Measurements from ENCODE around the gene PC.

DNA sequence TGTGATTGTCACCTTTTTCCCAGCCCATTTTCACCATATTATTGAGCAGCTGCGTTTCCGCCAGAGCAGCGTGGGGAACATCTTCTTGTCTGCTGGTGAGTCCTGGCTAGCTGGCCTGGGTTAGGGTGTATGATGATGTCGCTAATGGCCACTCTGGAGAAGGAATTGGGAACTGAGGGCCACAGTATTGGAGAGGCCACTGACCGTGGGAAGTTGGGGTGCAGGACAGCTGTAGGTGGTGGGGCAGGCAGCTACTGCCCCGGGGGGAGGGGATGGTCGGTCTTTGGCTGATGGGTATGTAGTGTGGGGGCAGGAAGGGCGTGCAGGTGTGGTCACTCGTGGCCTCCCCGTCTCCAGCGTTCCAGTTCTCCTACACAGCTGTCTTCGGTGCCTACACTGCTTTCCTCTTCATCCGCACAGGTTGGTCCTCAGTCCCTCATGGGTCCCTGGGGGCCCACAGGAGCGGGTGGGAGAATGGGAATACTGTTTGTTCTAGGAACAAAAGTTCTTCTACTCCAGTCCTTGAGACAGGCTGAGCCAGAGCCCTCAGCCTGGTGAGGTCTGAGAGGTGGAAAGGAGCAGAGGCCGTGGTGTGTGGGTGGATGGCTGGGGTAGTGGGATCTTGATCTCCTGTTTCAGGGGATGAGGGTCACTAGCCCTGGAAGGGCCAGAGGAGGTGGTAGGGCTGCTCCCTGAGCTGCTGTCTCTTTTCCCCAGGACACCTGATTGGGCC is 112.9 kb downstream of the PC start:
- TF ChIP-seq, protein P1, sequence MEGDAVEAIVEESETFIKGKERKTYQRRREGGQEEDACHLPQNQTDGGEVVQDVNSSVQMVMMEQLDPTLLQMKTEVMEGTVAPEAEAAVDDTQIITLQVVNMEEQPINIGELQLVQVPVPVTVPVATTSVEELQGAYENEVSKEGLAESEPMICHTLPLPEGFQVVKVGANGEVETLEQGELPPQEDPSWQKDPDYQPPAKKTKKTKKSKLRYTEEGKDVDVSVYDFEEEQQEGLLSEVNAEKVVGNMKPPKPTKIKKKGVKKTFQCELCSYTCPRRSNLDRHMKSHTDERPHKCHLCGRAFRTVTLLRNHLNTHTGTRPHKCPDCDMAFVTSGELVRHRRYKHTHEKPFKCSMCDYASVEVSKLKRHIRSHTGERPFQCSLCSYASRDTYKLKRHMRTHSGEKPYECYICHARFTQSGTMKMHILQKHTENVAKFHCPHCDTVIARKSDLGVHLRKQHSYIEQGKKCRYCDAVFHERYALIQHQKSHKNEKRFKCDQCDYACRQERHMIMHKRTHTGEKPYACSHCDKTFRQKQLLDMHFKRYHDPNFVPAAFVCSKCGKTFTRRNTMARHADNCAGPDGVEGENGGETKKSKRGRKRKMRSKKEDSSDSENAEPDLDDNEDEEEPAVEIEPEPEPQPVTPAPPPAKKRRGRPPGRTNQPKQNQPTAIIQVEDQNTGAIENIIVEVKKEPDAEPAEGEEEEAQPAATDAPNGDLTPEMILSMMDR (IDR thresholded peaks at IDR 0.05) = no peak
- TF ChIP-seq POLR2A (IDR thresholded peaks at IDR 0.05) (no peak), EP300 (IDR thresholded peaks at IDR 0.05) (no peak), POLR2AphosphoS5 (IDR thresholded peaks at IDR 0.05) (no peak)

Measured in sigmoid colon (tissue), 4 donors.